Lower lobe of right lung (tissue), 2 donors: ENCODE measurements around the gene ASTL. TPM values are rescaled to one million over a fixed set of nuclear protein-coding genes. Genes with fewer than 3 reads are reported as not detected.

Source experiments
- ATAC-seq, 2 donors: fragments of 200-7000 bp; cut with Tn5 transposase; one replicate each; pipeline ENCODE4 v1.9.1; 2020 to 2022; ENCODE audit warnings: mild to moderate bottlenecking in 2 of 2, moderate library complexity in 2 of 2
- DNase-seq: peaks from one replicate; pipeline ENCODE4 v3.0.0-alpha.2; 2020
- H3K27ac ChIP-seq: fragments of 200-600 bp; one replicate; pipeline ENCODE4 v1.8.0; 2022
- H3K27me3 ChIP-seq: fragments of 200-600 bp; one replicate; pipeline ENCODE4 v1.8.0; 2022; ENCODE audit warnings: low read depth
- H3K36me3 ChIP-seq: fragments of 200-600 bp; one replicate; pipeline ENCODE4 v1.8.0; 2022; ENCODE audit warnings: mild to moderate bottlenecking
- H3K4me1 ChIP-seq: fragments of 200-600 bp; one replicate; pipeline ENCODE4 v1.8.0; 2022
- H3K4me3 ChIP-seq: fragments of 200-600 bp; one replicate; pipeline ENCODE4 v1.8.0; 2022; ENCODE audit warnings: mild to moderate bottlenecking
- H3K9me3 ChIP-seq: fragments of 200-600 bp; one replicate; pipeline ENCODE4 v1.8.0; 2022
- CTCF ChIP-seq: fragments of 200-600 bp; IDR thresholded peaks from one replicate; pipeline ENCODE4 v1.8.0; 2022; ENCODE audit warnings: antibody characterized with exemption, mild to moderate bottlenecking
- intact Hi-C: fragments of 100-400 bp; cut with DNase I; formaldehyde crosslinking; loops from one replicate; pipeline ENCODE4 v1.11.0; 2022
- total RNA-seq: library from RNA; stranded (reverse); fragmentation: NEBNext Ultra II Directional; extraction: Animal tissue kit (Norgen Biotek cat#: 25700); gene quantifications from one replicate; pipeline ENCODE4 v1.2.1, GENCODE V29; 2021
- donor health status: DM: no; HTN: yes; CAD: no; lungs with severe emphysema.

The ASTL gene
- total RNA-seq, 1 donor from 2014 or later: not detected

DNA sequence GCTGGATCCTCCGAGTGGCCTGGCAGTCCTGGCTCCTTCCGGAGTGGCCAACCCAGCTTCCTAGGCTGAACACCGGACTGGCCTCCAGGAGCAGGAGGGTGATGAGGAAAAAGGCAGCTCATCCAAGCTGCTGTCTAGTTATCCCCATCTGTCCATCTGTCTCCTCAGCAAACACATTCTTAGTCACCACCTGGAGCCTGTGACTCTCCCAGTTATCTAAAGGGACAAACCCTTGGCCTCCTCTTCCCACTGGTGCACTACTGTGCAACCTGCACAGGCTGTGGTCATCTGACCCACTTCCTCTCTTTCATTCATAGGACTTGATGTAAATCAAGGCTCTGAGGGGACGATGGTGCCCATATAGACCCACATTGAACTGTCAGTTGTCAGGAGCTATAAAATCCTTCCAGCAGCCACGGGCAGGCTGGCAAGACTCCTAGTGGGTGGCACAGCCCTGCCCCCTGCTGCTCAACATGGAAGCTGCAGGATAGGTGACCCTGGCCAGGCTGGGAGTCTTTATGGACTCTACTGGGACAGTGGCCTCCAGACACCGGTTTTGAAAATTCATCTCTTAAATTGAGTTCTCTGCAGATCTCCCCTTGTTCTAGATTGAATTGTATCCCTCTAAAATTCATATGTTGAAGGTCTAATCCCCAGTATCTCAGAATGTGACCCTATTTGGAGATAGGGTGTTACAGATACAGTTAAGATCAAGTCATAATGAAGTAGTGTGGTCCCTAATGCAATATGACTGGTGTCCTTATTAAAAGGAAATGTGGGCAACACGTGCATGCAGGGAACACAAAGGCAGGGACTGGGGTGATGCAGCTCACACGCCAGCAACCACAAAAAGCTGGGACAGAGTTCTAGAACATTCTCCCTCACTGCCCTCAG is 36.2 kb upstream of the ASTL start:
- DNase-seq: peak; percentile 84
- peak; percentile 94 for ATAC-seq
- intact Hi-C loops: no loop called here
- no peaks in the 10 kb centered on the region for H3K36me3 ChIP-seq
- peak; percentile 91 for TF ChIP-seq CTCF
- H3K27me3 ChIP-seq: no peaks in the 10 kb centered on the region
- no peaks in the 10 kb centered on the region for H3K4me1 ChIP-seq
- H3K27ac ChIP-seq: no peak overlapping the region
- peaks cover 4% of the 10 kb centered on the region for H3K9me3 ChIP-seq
- no peak overlapping the region for H3K4me3 ChIP-seq

DNA sequence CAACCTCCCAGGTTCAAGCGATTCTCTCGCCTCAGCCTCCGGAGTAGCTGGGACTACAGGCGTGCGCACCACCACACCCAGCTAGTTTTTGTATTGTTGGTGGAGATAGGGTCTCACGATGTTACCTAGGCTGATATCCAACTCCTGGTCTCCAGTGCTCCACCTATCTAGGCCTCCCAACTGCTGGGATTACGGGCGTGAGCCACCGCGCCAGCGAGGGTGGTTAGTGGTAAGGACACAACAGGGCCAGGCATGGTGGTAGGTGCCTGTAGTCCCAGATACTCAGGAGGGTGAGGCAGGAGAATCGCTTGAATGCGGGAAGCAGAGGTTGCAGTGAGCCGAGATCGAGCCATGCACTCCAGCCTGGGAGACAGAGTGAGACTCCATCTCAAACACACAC is 33.5 kb upstream of the ASTL start:
- DNase-seq (no peak), ATAC-seq (no peak)
- intact Hi-C loops: no loop called here

GRCh38 chr2:96170626-96171025 is 32.3 kb upstream of the ASTL start:
- TF ChIP-seq CTCF: no peak
- Histone ChIP-seq H3K9me3 (peaks cover 4% of the 10 kb centered on the region), H3K27ac (no peak overlapping the region), H3K27me3 (no peaks in the 10 kb centered on the region), H3K4me1 (no peaks in the 10 kb centered on the region), H3K36me3 (no peaks in the 10 kb centered on the region), H3K4me3 (no peak overlapping the region)
- DNase-seq: no peak
- no peak for ATAC-seq
- intact Hi-C loops: no loop called here

More for the DNA sequence above, 33.5 kb upstream of the ASTL start:
- no peaks in the 10 kb centered on the region for H3K27me3 ChIP-seq
- TF ChIP-seq CTCF: no peak
- no peaks in the 10 kb centered on the region for H3K36me3 ChIP-seq
- no peaks in the 10 kb centered on the region for H3K4me1 ChIP-seq
- H3K4me3 ChIP-seq: no peak overlapping the region
- H3K27ac ChIP-seq: no peak overlapping the region
- H3K9me3 ChIP-seq: peaks cover 4% of the 10 kb centered on the region

- TF ChIP-seq CTCF: no peak
- Histone ChIP-seq H3K27ac (no peak overlapping the region), H3K9me3 (peaks cover 4% of the 10 kb centered on the region), H3K4me1 (no peaks in the 10 kb centered on the region), H3K36me3 (no peaks in the 10 kb centered on the region), H3K27me3 (no peaks in the 10 kb centered on the region), H3K4me3 (no peak overlapping the region)
- ATAC-seq (no peak), DNase-seq (no peak)
- intact Hi-C loops: no loop called here
Measured at GRCh38 chr2:96169868-96170507, 31.7 kb upstream of the ASTL start.

- no peak for TF ChIP-seq CTCF
- H3K4me3 ChIP-seq: no peak overlapping the region
- intact Hi-C loops: no loop called here
- H3K36me3 ChIP-seq: no peaks in the 10 kb centered on the region
- no peak for ATAC-seq
- no peaks in the 10 kb centered on the region for H3K4me1 ChIP-seq
- H3K27ac ChIP-seq: no peak overlapping the region
- peaks cover 7% of the 10 kb centered on the region for H3K27me3 ChIP-seq
- DNase-seq: no peak
- peaks cover 4% of the 10 kb centered on the region for H3K9me3 ChIP-seq
Measured at GRCh38 chr2:96167407-96168013, 29.2 kb upstream of the ASTL start.
